ENCODE measurements around the gene ARHGEF28. TPM values are rescaled to one million over a fixed set of nuclear protein-coding genes. Genes with fewer than 3 reads are reported as not detected.

ARHGEF28 gene
- total and polyA plus RNA-seq, 2 of the 4 experiments (the other 2 are of a cell fraction), result 3.6 to 16.0 TPM

- H3K56ac ChIP-seq (ENCODE audit: extremely low read depth, insufficient read depth, low read length), result peak overlapping the region; percentile 33; the same call in 1 of the 2 replicates
- dilution Hi-C loops (cut with HindIII; ENCODE audit: low sequenced_read_pairs, unreplicated experiment), result no loop called here
- peak overlapping the region; percentile 56 for H3K4me2 ChIP-seq (ENCODE audit: low read depth, low read length)
- H3K27ac ChIP-seq (ENCODE audit: insufficient read depth, low read length), result peak overlapping the region; percentile 65
- ChIA-PET POLR2A (ENCODE audit: unreplicated experiment) (interaction anchor here (0.6 kb wide), 1 partner anchor 9 kb away, joined by 3 read pairs; no protein-coding TSS in a partner anchor), CTCF (interaction anchor here (0.6 to 2.1 kb wide), 3 partner anchors 9 to 300 kb away, joined by 3 to 8 read pairs (median 4); no protein-coding TSS in a partner anchor)
- intact Hi-C loops (cut with micrococcal nuclease), result no loop called here
- in situ Hi-C loops (cut with MboI; ENCODE audit: low sequenced_read_pairs), result no loop called here
- H4K91ac ChIP-seq (ENCODE audit: insufficient read depth, low read depth, low read length), result peak overlapping the region; percentile 67
- peak overlapping the region; percentile 13 to 49; a peak in 3 of 4 replicates for H4K8ac ChIP-seq (ENCODE audit: low read depth in 2 of 2, low read length in 2 of 2)
- no peak overlapping the region for H2AFZ ChIP-seq (replicated peaks; ENCODE audit: low read length, poor library complexity)
- DNase-seq (peak; percentile 93), ATAC-seq (ENCODE audit: low read depth) (peak; percentile 76)
- H3K9me3 ChIP-seq (ENCODE audit: control insufficient read depth, insufficient read depth, low read length), result no peaks in the 10 kb centered on the region
- peaks cover 19% of the 10 kb centered on the region for H3K9me1 ChIP-seq (ENCODE audit: insufficient read depth, low read length)
- peak overlapping the region; percentile 38; the same call in 1 of the 2 replicates for H3K9ac ChIP-seq (ENCODE audit: low read depth, low read length)
- no peaks in the 10 kb centered on the region for H3K36me3 ChIP-seq (ENCODE audit: control insufficient read depth, insufficient read depth, low read length)
- BruUV-seq (replicated peaks), result no TSS peak
- H3K18ac ChIP-seq (ENCODE audit: low read depth, low read length), result peak overlapping the region; percentile 55
- peaks cover 24% of the 10 kb centered on the region for H3K4me1 ChIP-seq (ENCODE audit: control insufficient read depth, insufficient read depth, low read length)
- H3K79me1 ChIP-seq (ENCODE audit: low read depth in 1 of 2, low read length in 2 of 2), result peaks cover 6 to 27% of the 10 kb centered on the region in 2 experiments; a peak in 3 of 4 replicates
- H2AK5ac ChIP-seq (ENCODE audit: low read depth, low read length), result peak overlapping the region; percentile 65; the same call in 1 of the 2 replicates
- H3K4me3 ChIP-seq (ENCODE audit: insufficient read depth, low read depth, low read length), result no peak overlapping the region
- H2BK120ac ChIP-seq (ENCODE audit: low read depth, low read length), result peak overlapping the region; percentile 35
- peak overlapping the region; percentile 68 for H2BK20ac ChIP-seq (ENCODE audit: low read depth, low read length)
- no peaks in the 10 kb centered on the region for H4K20me1 ChIP-seq (ENCODE audit: insufficient read depth, low read length)
- peak overlapping the region; percentile 67 for H4K5ac ChIP-seq (ENCODE audit: low read depth, low read length)
- peak overlapping the region; percentile 71 for H2BK5ac ChIP-seq (ENCODE audit: low read depth, low read length, poor library complexity, severe bottlenecking)
- WGBS, 2 experiments (ENCODE audit: extremely low coverage in 2 of 2, insufficient read length in 1 of 2), result 100% methylated on average over 2 of the region's 7 CpGs; no CpG with 5 or more reads in 1 of the 2 experiments
- H3K23ac ChIP-seq (ENCODE audit: low read depth, low read length), result 0 out of 2 replicates have a peak overlapping the region, but pooled peaks have one; percentile 10
- peak overlapping the region; percentile 56 for H3K14ac ChIP-seq (replicated peaks; ENCODE audit: low read depth, low read length)
- H3K4ac ChIP-seq (ENCODE audit: low read depth, low read length), result peak overlapping the region; percentile 59
- no peak for TF ChIP-seq MXI1 (IDR thresholded peaks at IDR 0.05; ENCODE audit: borderline replicate concordance, low read depth, low read length)
- TF ChIP-seq RAD21 (IDR thresholded peaks at IDR 0.05; ENCODE audit: low read length), result no peak
- no peak for TF ChIP-seq CHD1 (IDR thresholded peaks at IDR 0.05; ENCODE audit: low read depth, low read length)
- no peak for TF ChIP-seq MAZ (IDR thresholded peaks at IDR 0.05; ENCODE audit: borderline replicate concordance, low read depth, low read length)
- no peak for TF ChIP-seq RFX5 (IDR thresholded peaks at IDR 0.05; ENCODE audit: low read depth, low read length)
- no peak for TF ChIP-seq MAFK (IDR thresholded peaks at IDR 0.05; ENCODE audit: low read depth, low read length)
- TF ChIP-seq, protein P1, sequence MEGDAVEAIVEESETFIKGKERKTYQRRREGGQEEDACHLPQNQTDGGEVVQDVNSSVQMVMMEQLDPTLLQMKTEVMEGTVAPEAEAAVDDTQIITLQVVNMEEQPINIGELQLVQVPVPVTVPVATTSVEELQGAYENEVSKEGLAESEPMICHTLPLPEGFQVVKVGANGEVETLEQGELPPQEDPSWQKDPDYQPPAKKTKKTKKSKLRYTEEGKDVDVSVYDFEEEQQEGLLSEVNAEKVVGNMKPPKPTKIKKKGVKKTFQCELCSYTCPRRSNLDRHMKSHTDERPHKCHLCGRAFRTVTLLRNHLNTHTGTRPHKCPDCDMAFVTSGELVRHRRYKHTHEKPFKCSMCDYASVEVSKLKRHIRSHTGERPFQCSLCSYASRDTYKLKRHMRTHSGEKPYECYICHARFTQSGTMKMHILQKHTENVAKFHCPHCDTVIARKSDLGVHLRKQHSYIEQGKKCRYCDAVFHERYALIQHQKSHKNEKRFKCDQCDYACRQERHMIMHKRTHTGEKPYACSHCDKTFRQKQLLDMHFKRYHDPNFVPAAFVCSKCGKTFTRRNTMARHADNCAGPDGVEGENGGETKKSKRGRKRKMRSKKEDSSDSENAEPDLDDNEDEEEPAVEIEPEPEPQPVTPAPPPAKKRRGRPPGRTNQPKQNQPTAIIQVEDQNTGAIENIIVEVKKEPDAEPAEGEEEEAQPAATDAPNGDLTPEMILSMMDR (conservative IDR thresholded peaks at IDR 0.05; ENCODE audit: low read depth, low read length), result no peak
- no peak for TF ChIP-seq USF2 (IDR thresholded peaks at IDR 0.05; ENCODE audit: low read depth, low read length)
- TF ChIP-seq FOS (IDR thresholded peaks at IDR 0.05; ENCODE audit: low read depth, low read length), result no peak
- no peak for TF ChIP-seq SMC3 (IDR thresholded peaks at IDR 0.05; ENCODE audit: low read depth, low read length)
- TF ChIP-seq BHLHE40 (IDR thresholded peaks at IDR 0.05; ENCODE audit: low read depth, low read length), result no peak
- no peak overlapping the region for H2AK9ac ChIP-seq (replicated peaks; ENCODE audit: low read depth, low read length, poor library complexity)
- H2BK15ac ChIP-seq (ENCODE audit: low read depth, low read length), result peak overlapping the region; percentile 29; the same call in 2 of the 3 replicates
- H3K27me3 ChIP-seq (ENCODE audit: control insufficient read depth, insufficient read depth, low read length), result no peaks in the 10 kb centered on the region
These were observed 200.5 kb downstream of the ARHGEF28 start for GRCh38 chr5:73826301-73827105.
